A549 (cell line): Measurements from ENCODE around the gene UBA3. TPM values are rescaled to one million over a fixed set of nuclear protein-coding genes. Genes with fewer than 3 reads are reported as not detected.

Experiments used
- ATAC-seq, 2 experiments: fragments of 200-7000 bp in 1 of 2; fragments of >200 bp in 1 of 2; cut with Nextera tagmentation in 1 of 2; cut with Tn5 transposase in 1 of 2; 3 replicates each; pipeline versions ENCODE4 v1.8.0 to v1.9.1; 2018 to 2020; ENCODE audit warnings: mild to moderate bottlenecking in 1 of 2, moderate library complexity in 1 of 2
- CTCF ChIA-PET: fragments of 300-600 bp; sonication (Branson Sonifier 250); formaldehyde crosslinking; extraction: SDS; loops from one replicate; lab custom pipeline; 2021; ENCODE audit warnings: antibody characterized with exemption, inconsistent platforms; lab: Yijun Ruan, JAX
- POLR2A ChIA-PET: fragments of 350-600 bp; formaldehyde crosslinking; extraction: SDS; loops from one replicate; lab custom pipeline; 2021; ENCODE audit warnings: antibody characterized with exemption, inconsistent platforms; lab: Yijun Ruan, JAX
- DNase-seq, 2 experiments: peaks; one replicate each; pipeline versions ENCODE4 v3.0.0 to v3.0.0-alpha.2; 2011 to 2016; ENCODE audit warnings: low read depth in 1 of 2, low spot score in 1 of 2
- FAIRE-seq: peaks from 2 replicates; lab custom pipeline; 2011; peaks lifted over from hg19 to GRCh38; lab: Jason Lieb, UNC
- H3K27ac ChIP-seq, 2 experiments: fragments of >200 bp; sonication (Bioruptor Twin); formaldehyde crosslinking; 3 replicates each; pipeline ENCODE4 v1.5.1; 2016 to 2017
- H3K4me1 ChIP-seq: fragments of >200 bp; sonication (Bioruptor Twin); formaldehyde crosslinking; 3 replicates; pipeline ENCODE4 v1.6.1; 2016
- H3K4me2 ChIP-seq: fragments of >200 bp; sonication (Bioruptor Twin); formaldehyde crosslinking; 3 replicates; pipeline ENCODE4 v1.6.1; 2016
- H3K4me3 ChIP-seq: fragments of >200 bp; sonication (Bioruptor Twin); formaldehyde crosslinking; 3 replicates; pipeline ENCODE4 v1.5.1; 2016
- H3K9me3 ChIP-seq: fragments of >200 bp; sonication (Bioruptor Twin); formaldehyde crosslinking; 3 replicates; pipeline ENCODE4 v1.6.1; 2016
- ATOH8 ChIP-seq: fragments of 250-450 bp; sonication (Bioruptor Pico); IDR thresholded peaks from 2 replicates; pipeline ENCODE4 v1.5.0; 2020; ENCODE audit warnings: low read depth, mild to moderate bottlenecking, moderate library complexity
- BHLHE40 ChIP-seq: IDR thresholded peaks from 2 replicates; pipeline ENCODE4 v1.6.1; 2012; ENCODE audit warnings: low read depth, low read length, inconsistent platforms
- CHD4 ChIP-seq: fragments of 200-600 bp; sonication (generic); IDR thresholded peaks from 2 replicates; pipeline ENCODE4 v1.6.1; 2016; ENCODE audit warnings: antibody characterized with exemption, mild to moderate bottlenecking, borderline replicate concordance
- E2F6 ChIP-seq: IDR thresholded peaks from 2 replicates; pipeline ENCODE4 v1.6.1; 2012; ENCODE audit warnings: low read depth, borderline replicate concordance
- EHF ChIP-seq: fragments of 250-450 bp; sonication (Bioruptor Pico); IDR thresholded peaks from 2 replicates; pipeline ENCODE4 v1.5.0; 2020; ENCODE audit warnings: mild to moderate bottlenecking
- EP300 ChIP-seq, 2 experiments: fragments of >200 bp; sonication (Bioruptor Twin); formaldehyde crosslinking; IDR thresholded peaks; 2 replicates in 1 of 2; 3 replicates in 1 of 2; pipeline ENCODE4 v1.6.1; 2016 to 2017
- FOSL2 ChIP-seq, 2 experiments: fragments of 450-650 bp in 1 of 2; fragments of >200 bp in 1 of 2; sonication (Bioruptor Twin) in 1 of 2; formaldehyde crosslinking; IDR thresholded peaks; 2 replicates each; pipeline versions ENCODE4 v1.5.0 to v1.6.1; 2016 to 2020; ENCODE audit warnings: mild to moderate bottlenecking in 1 of 2, moderate library complexity in 1 of 2
- GATA3 ChIP-seq: IDR thresholded peaks from 2 replicates; pipeline ENCODE4 v1.6.1; 2012; ENCODE audit warnings: borderline replicate concordance
- HDAC2 ChIP-seq: fragments of 200-600 bp; sonication (generic); IDR thresholded peaks from 2 replicates; pipeline ENCODE4 v1.6.1; 2016
- HOXA7 ChIP-seq: fragments of 250-450 bp; sonication (Bioruptor Pico); IDR thresholded peaks from 2 replicates; pipeline ENCODE4 v1.5.0; 2020; ENCODE audit warnings: mild to moderate bottlenecking, moderate library complexity
- HOXB5 ChIP-seq: fragments of 250-450 bp; sonication (Bioruptor Pico); IDR thresholded peaks from 2 replicates; pipeline ENCODE4 v1.5.0; 2020; ENCODE audit warnings: mild to moderate bottlenecking, moderate library complexity
- JUNB ChIP-seq: fragments of >200 bp; sonication (Bioruptor Twin); formaldehyde crosslinking; IDR thresholded peaks from 2 replicates; pipeline ENCODE4 v1.6.1; 2016
- KDM1A ChIP-seq: fragments of 200-600 bp; sonication (generic); IDR thresholded peaks from 2 replicates; pipeline ENCODE4 v1.6.1; 2016; ENCODE audit warnings: low read depth, mild to moderate bottlenecking
- KDM5A ChIP-seq: fragments of 200-600 bp; sonication (generic); IDR thresholded peaks from 2 replicates; pipeline ENCODE4 v1.6.1; 2016; ENCODE audit warnings: antibody characterized with exemption, mild to moderate bottlenecking
- MAFK ChIP-seq: fragments of 450-650 bp; IDR thresholded peaks from 2 replicates; pipeline ENCODE4 v1.6.1; 2014; ENCODE audit not compliant: partially characterized antibody
- MAZ ChIP-seq: fragments of 150-350 bp; IDR thresholded peaks from 2 replicates; pipeline ENCODE4 v1.6.1; 2014; ENCODE audit warnings: antibody characterized with exemption, low read depth, low read length, borderline replicate concordance
- NPAS2 ChIP-seq: fragments of 250-450 bp; sonication (Bioruptor Pico); IDR thresholded peaks from 2 replicates; pipeline ENCODE4 v1.8.0; 2022; ENCODE audit warnings: mild to moderate bottlenecking, moderate library complexity, borderline replicate concordance
- NR3C1 ChIP-seq: fragments of >200 bp; sonication (Bioruptor Twin); formaldehyde crosslinking; IDR thresholded peaks from 3 replicates; pipeline ENCODE4 v1.6.1; 2017
- POLR2A ChIP-seq: IDR thresholded peaks from 2 replicates; pipeline ENCODE4 v1.6.1; 2012; ENCODE audit warnings: mild to moderate bottlenecking, low read length
- RAD21 ChIP-seq, 2 experiments: fragments of >200 bp in 1 of 2; sonication (Bioruptor Twin) in 1 of 2; formaldehyde crosslinking in 1 of 2; IDR thresholded peaks in 1 of 2; conservative IDR thresholded peaks in 1 of 2; 2 replicates in 1 of 2; 3 replicates in 1 of 2; pipeline ENCODE4 v1.6.1; 2012 to 2018; ENCODE audit warnings: inconsistent platforms in 1 of 2
- RNF2 ChIP-seq: fragments of 200-600 bp; sonication (generic); IDR thresholded peaks from 2 replicates; pipeline ENCODE4 v1.6.1; 2016; ENCODE audit warnings: low read depth, mild to moderate bottlenecking, antibody characterized with exemption, moderate library complexity, borderline replicate concordance
- ZC3H11A ChIP-seq: fragments of 450-650 bp; IDR thresholded peaks from 2 replicates; pipeline ENCODE4 v1.6.1; 2014; ENCODE audit warnings: antibody characterized with exemption, mild to moderate bottlenecking
- ZNF302 ChIP-seq: fragments of 250-450 bp; sonication (Bioruptor Pico); IDR thresholded peaks from 2 replicates; pipeline ENCODE4 v1.9.0; 2021; ENCODE audit warnings: inconsistent platforms, mild to moderate bottlenecking, moderate library complexity
- WGBS: methylation state at CpG from one replicate; pipeline ENCODE4 v1.1.6; 2017; ENCODE audit errors: missing lambda C conversion rate; 5-methylcytosine and 5-hydroxymethylcytosine counted together
- polyA plus RNA-seq, 4 experiments: library from polyadenylated mRNA; depleted of rRNA in 3 of 4; stranded (reverse); fragments of >200 nt; fragmentation: RNase III in 1 of 4; extraction: RNeasy Plus Mini Kit Qiagen cat#74134 plus additional on column Dnase treatment in 1 of 4; gene quantifications; 2 replicates in 3 of 4; 3 replicates in 1 of 4; pipeline ENCODE4 v1.2.3, GENCODE V29; 2011 to 2017
- TF ChIP-seq, protein P1 (sequence below): fragments of >200 bp; sonication (Bioruptor Twin); formaldehyde crosslinking; IDR thresholded peaks from 3 replicates; pipeline ENCODE4 v1.5.1; 2016
- TF ChIP-seq, protein P2 (sequence below): fragments of 150-350 bp; IDR thresholded peaks from 2 replicates; pipeline ENCODE4 v1.6.1; 2014; ENCODE audit warnings: low read depth, mild to moderate bottlenecking, low read length
- TF ChIP-seq, protein P3 (sequence below): fragments of 250-450 bp; sonication (Bioruptor Pico); IDR thresholded peaks from 2 replicates; pipeline ENCODE4 v1.5.0; 2021; ENCODE audit warnings: mild to moderate bottlenecking, moderate library complexity, borderline replicate concordance
- TF ChIP-seq, protein P4 (sequence below): IDR thresholded peaks from 2 replicates; pipeline ENCODE4 v1.6.1; 2012

UBA3 gene
- polyA plus RNA-seq, 2 of the 4 experiments (the other 2 are of a cell fraction) = 50.0 to 62.7 TPM

- no peak for ATAC-seq
- H3K4me2 ChIP-seq = peak overlapping the region; percentile 95
- DNase-seq = peak in 1 of 2 experiments; percentile 43
- no peak for FAIRE-seq
- TF ChIP-seq GATA3 = no peak
- no peak for TF ChIP-seq KDM5A
- TF ChIP-seq, protein P1, sequence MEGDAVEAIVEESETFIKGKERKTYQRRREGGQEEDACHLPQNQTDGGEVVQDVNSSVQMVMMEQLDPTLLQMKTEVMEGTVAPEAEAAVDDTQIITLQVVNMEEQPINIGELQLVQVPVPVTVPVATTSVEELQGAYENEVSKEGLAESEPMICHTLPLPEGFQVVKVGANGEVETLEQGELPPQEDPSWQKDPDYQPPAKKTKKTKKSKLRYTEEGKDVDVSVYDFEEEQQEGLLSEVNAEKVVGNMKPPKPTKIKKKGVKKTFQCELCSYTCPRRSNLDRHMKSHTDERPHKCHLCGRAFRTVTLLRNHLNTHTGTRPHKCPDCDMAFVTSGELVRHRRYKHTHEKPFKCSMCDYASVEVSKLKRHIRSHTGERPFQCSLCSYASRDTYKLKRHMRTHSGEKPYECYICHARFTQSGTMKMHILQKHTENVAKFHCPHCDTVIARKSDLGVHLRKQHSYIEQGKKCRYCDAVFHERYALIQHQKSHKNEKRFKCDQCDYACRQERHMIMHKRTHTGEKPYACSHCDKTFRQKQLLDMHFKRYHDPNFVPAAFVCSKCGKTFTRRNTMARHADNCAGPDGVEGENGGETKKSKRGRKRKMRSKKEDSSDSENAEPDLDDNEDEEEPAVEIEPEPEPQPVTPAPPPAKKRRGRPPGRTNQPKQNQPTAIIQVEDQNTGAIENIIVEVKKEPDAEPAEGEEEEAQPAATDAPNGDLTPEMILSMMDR = no peak
- no peak for TF ChIP-seq JUNB
- TF ChIP-seq MAFK = no peak
- no peak for TF ChIP-seq HOXB5 (CRISPR knock-in tag)
- no peak for TF ChIP-seq BHLHE40
- TF ChIP-seq, protein P2, sequence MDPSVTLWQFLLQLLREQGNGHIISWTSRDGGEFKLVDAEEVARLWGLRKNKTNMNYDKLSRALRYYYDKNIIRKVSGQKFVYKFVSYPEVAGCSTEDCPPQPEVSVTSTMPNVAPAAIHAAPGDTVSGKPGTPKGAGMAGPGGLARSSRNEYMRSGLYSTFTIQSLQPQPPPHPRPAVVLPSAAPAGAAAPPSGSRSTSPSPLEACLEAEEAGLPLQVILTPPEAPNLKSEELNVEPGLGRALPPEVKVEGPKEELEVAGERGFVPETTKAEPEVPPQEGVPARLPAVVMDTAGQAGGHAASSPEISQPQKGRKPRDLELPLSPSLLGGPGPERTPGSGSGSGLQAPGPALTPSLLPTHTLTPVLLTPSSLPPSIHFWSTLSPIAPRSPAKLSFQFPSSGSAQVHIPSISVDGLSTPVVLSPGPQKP = no peak
- no peak for TF ChIP-seq KDM1A
- TF ChIP-seq EHF (CRISPR knock-in tag) = no peak
- TF ChIP-seq ZNF302 (CRISPR knock-in tag) = no peak
- no peak for TF ChIP-seq NPAS2 (CRISPR knock-in tag)
- TF ChIP-seq, protein P3, sequence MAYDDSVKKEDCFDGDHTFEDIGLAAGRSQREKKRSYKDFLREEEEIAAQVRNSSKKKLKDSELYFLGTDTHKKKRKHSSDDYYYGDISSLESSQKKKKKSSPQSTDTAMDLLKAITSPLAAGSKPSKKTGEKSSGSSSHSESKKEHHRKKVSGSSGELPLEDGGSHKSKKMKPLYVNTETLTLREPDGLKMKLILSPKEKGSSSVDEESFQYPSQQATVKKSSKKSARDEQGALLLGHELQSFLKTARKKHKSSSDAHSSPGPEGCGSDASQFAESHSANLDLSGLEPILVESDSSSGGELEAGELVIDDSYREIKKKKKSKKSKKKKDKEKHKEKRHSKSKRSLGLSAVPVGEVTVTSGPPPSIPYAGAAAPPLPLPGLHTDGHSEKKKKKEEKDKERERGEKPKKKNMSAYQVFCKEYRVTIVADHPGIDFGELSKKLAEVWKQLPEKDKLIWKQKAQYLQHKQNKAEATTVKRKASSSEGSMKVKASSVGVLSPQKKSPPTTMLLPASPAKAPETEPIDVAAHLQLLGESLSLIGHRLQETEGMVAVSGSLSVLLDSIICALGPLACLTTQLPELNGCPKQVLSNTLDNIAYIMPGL (CRISPR knock-in tag) = no peak
- no peak for TF ChIP-seq ZC3H11A
- no peak for TF ChIP-seq EP300 (IDR thresholded peaks at IDR 0.05)
- no peak for TF ChIP-seq E2F6
- TF ChIP-seq NR3C1 = no peak
- TF ChIP-seq HDAC2 = no peak
- no peak for TF ChIP-seq POLR2A
- ChIA-PET CTCF (no interaction called here), POLR2A (interaction anchor here (2.0 kb wide), 1 partner anchor 30 kb away, joined by 4 read pairs; the partner anchor contains the start of gene TMF1)
- H3K9me3 ChIP-seq = no peaks in the 10 kb centered on the region
- H3K4me3 ChIP-seq = no peak overlapping the region
- peaks cover 63% of the 10 kb centered on the region for H3K4me1 ChIP-seq
- H3K27ac ChIP-seq = peak overlapping the region; percentile 76 to 96
These were observed 2.6 kb upstream of the UBA3 start for GRCh38 chr3:69082805-69083204.

DNA sequence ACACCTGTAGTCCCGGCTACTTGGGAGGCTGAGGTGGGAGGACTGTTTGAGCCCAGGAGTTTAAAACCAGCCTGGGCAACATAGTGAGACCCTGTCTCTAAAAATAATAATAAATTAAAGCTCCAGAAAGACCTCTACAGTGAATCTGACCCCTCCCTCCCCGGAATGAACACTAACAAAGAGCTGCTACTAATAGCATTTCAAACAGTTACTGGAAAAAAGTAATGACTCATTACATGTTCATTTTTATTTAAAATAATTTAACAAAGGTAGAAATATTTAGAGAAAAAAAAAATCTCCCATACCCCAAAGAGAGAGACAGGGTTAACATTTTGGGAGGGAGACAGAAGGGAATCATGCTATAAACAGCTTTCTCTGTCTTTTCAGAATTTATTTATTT, 2.2 kb upstream of the UBA3 start:
- POLR2A ChIA-PET = interaction anchor here (2.0 kb wide), 1 partner anchor 30 kb away, joined by 4 read pairs; the partner anchor contains the start of gene TMF1
- Histone ChIP-seq H3K27ac (peak overlapping the region; percentile 76 to 96), H3K4me1 (peaks cover 60% of the 10 kb centered on the region), H3K9me3 (no peaks in the 10 kb centered on the region), H3K4me2 (peak overlapping the region; percentile 95), H3K4me3 (no peak overlapping the region)
- no peak for ATAC-seq
- 24% methylated on average over 2 of the region's 2 CpGs for WGBS
- FAIRE-seq = no peak
- no peak for DNase-seq
- TF ChIP-seq RAD21 (conservative IDR thresholded peaks at IDR 0.05 in 1 of 2, IDR thresholded peaks at IDR 0.05 in 1 of 2) (no peak), RNF2 (no peak), ATOH8 (CRISPR knock-in tag) (no peak), CHD4 (no peak), HOXA7 (CRISPR knock-in tag) (no peak), MAFK (no peak), NPAS2 (CRISPR knock-in tag) (no peak), BHLHE40 (no peak), FOSL2 (IDR thresholded peaks at IDR 0.05) (no peak), FOSL2 (CRISPR knock-in tag; IDR thresholded peaks at IDR 0.05) (no peak), E2F6 (no peak), MAZ (no peak)
- TF ChIP-seq, protein P1 = no peak
- TF ChIP-seq, protein P4, sequence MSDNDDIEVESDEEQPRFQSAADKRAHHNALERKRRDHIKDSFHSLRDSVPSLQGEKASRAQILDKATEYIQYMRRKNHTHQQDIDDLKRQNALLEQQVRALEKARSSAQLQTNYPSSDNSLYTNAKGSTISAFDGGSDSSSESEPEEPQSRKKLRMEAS = no peak
- CTCF ChIA-PET = no interaction called here
